GM13976 (cell line): ENCODE data around the gene NOL9.
"Not testable (repeated sequence)": the region's sequence is repeated elsewhere in the genome, so short reads cannot be mapped to it uniquely, and the experiment has no call there.

Source experiments
- DNase-seq: peaks from one replicate; pipeline ENCODE4 v3.0.0; 2012; ENCODE audit warnings: low spot score
- CTCF ChIP-seq: IDR thresholded peaks from 2 replicates; pipeline ENCODE4 v1.5.1; 2012; ENCODE audit warnings: borderline replicate concordance, mild to moderate bottlenecking; ENCODE audit not compliant: insufficient read depth; ENCODE audit errors: extremely low read depth, missing control alignments, control extremely low read depth
- in situ Hi-C: fragments of 300-500 bp; cut with MboI; formaldehyde crosslinking; loops from one replicate; pipeline ENCODE4 v1.12.0; 2022; ENCODE audit warnings: low sequenced_read_pairs, mixed read lengths, inconsistent platforms; ENCODE audit not compliant: unreplicated experiment

Gene NOL9

GRCh38 chr1:6572653-6573383 is 18.5 kb upstream of the NOL9 start:
- no peak for DNase-seq
- TF ChIP-seq CTCF = no peak
- in situ Hi-C loops = no loop called here

- DNase-seq = no peak
- in situ Hi-C loops = no loop called here
- no peak for TF ChIP-seq CTCF
Measured at GRCh38 chr1:6570987-6571386, 16.7 kb upstream of the NOL9 start.

- in situ Hi-C loops = no loop called here
- TF ChIP-seq CTCF = no peak
- no peak for DNase-seq
Measured at GRCh38 chr1:6570100-6570499, 15.8 kb upstream of the NOL9 start.

GRCh38 chr1:6569033-6569432 is 14.7 kb upstream of the NOL9 start:
- TF ChIP-seq CTCF = no peak
- no peak for DNase-seq
- in situ Hi-C loops = no loop called here

- no peak for DNase-seq
- in situ Hi-C loops = no loop called here
- no peak for TF ChIP-seq CTCF
Measured at GRCh38 chr1:6560267-6560666, 6.0 kb upstream of the NOL9 start.

- DNase-seq, in situ Hi-C loops: not testable (repeated sequence)
Measured at GRCh38 chr1:6559161-6559560, 4.8 kb upstream of the NOL9 start.

GRCh38 chr1:6557597-6557996 is 3.3 kb upstream of the NOL9 start:
- TF ChIP-seq CTCF = no peak
- in situ Hi-C loops = no loop called here
- no peak for DNase-seq
